ENCODE data around the gene TIMP2.

Gene TIMP2

GRCh38 chr17:78804777-78805176 is 120.4 kb downstream of the TIMP2 start:
- DNase-seq: no peak

DNA sequence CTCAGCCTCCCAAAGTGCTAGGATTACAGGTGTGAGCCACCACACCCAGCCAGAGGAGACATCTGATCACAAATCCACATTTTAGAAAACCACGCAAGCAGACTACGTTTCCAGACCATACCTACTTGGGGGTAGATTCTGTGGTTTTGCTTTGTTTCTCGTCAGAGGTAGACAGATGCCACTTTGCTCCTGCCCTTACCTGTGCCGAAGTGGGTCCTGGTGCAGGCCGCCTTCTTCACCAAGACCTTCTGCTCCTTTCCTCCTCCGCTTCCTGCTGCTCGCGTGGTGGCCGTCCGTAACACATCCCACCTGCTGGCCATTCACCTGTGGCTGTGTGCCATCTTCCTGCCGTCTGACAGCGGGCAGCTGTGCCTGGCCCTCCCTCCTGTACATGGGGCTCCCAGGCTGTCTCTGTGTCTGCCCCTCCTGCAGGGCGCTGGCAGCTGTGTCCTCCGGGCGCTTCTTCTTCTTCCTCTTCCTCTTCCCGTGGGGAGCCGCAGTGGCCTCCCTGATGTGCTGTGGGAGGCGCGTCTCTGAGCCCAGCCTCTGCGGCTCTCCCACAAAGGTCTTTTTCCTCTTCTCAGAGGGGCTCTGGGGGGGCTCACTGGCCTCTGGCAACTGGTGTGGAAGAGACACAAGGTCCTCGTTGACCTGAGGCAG is 121.9 kb downstream of the TIMP2 start:
- no peak for DNase-seq
